ENCODE measurements around the gene SNTB2. TPM values are rescaled to one million over a fixed set of nuclear protein-coding genes. Genes with fewer than 3 reads are reported as not detected.

SNTB2 gene
- total and polyA plus RNA-seq, 2 of the 13 experiments (the other 11 are each of a cell fraction or from before 2014, with no cell fraction given), result 11.5 to 19.2 TPM

DNA sequence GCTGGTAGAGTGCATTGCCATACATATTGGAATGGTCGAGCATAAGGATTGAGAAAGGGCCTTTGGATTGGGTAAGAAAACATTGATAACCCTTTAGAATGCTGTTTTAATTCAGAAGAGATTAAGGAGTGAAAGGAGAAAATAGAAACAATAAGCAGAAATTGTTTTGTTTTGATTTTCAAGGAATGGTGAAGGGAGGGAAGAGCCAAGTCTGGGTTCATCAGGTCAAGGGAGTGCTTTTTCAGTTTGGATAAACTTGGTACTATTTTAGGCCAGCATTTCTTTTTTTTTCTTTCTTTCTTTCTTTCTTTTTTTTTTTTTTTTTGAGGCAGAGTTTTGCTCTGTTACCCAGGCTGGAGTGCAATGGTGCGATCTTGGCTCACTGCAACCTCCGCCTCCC, 50.3 kb downstream of the SNTB2 start (continued):
- TF ChIP-seq ATF6 (CRISPR knock-in tag; conservative IDR thresholded peaks at IDR 0.05) (no peak), SRSF1 (optimal IDR thresholded peaks at IDR 0.05; ENCODE audit: low read depth, low read length) (no peak), HOXA3 (CRISPR knock-in tag; IDR thresholded peaks at IDR 0.05) (no peak), KLF6 (CRISPR knock-in tag; IDR thresholded peaks at IDR 0.05) (no peak), RFX1 (IDR thresholded peaks at IDR 0.05) (no peak), NFKBIZ (CRISPR knock-in tag; IDR thresholded peaks at IDR 0.05) (no peak), PATZ1 (CRISPR knock-in tag; IDR thresholded peaks at IDR 0.05) (no peak), ZMAT3 (CRISPR knock-in tag; conservative IDR thresholded peaks at IDR 0.05) (no peak), CHD2 (IDR thresholded peaks at IDR 0.05; ENCODE audit: low read depth, low read length) (no peak), TCF7 (IDR thresholded peaks at IDR 0.05; ENCODE audit: low read depth) (no peak)
- TF ChIP-seq, protein P1, sequence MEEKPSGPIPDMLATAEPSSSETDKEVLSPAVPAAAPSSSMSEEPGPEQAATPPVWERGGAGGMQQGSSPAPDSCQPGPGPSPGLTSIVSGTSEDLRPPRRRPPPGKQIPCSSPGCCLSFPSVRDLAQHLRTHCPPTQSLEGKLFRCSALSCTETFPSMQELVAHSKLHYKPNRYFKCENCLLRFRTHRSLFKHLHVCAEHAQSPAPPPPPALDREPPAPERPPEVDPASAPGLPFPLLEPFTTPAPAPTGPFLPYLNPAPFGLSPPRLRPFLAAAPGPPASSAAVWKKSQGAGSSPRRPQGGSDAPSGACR (CRISPR knock-in tag; IDR thresholded peaks at IDR 0.05), result no peak
- TF ChIP-seq, protein P2, sequence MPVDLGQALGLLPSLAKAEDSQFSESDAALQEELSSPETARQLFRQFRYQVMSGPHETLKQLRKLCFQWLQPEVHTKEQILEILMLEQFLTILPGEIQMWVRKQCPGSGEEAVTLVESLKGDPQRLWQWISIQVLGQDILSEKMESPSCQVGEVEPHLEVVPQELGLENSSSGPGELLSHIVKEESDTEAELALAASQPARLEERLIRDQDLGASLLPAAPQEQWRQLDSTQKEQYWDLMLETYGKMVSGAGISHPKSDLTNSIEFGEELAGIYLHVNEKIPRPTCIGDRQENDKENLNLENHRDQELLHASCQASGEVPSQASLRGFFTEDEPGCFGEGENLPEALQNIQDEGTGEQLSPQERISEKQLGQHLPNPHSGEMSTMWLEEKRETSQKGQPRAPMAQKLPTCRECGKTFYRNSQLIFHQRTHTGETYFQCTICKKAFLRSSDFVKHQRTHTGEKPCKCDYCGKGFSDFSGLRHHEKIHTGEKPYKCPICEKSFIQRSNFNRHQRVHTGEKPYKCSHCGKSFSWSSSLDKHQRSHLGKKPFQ (CRISPR knock-in tag; IDR thresholded peaks at IDR 0.05; ENCODE audit: insufficient replicate concordance), result no peak
- TF ChIP-seq, protein P3, sequence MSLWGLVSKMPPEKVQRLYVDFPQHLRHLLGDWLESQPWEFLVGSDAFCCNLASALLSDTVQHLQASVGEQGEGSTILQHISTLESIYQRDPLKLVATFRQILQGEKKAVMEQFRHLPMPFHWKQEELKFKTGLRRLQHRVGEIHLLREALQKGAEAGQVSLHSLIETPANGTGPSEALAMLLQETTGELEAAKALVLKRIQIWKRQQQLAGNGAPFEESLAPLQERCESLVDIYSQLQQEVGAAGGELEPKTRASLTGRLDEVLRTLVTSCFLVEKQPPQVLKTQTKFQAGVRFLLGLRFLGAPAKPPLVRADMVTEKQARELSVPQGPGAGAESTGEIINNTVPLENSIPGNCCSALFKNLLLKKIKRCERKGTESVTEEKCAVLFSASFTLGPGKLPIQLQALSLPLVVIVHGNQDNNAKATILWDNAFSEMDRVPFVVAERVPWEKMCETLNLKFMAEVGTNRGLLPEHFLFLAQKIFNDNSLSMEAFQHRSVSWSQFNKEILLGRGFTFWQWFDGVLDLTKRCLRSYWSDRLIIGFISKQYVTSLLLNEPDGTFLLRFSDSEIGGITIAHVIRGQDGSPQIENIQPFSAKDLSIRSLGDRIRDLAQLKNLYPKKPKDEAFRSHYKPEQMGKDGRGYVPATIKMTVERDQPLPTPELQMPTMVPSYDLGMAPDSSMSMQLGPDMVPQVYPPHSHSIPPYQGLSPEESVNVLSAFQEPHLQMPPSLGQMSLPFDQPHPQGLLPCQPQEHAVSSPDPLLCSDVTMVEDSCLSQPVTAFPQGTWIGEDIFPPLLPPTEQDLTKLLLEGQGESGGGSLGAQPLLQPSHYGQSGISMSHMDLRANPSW (CRISPR knock-in tag; IDR thresholded peaks at IDR 0.05; ENCODE audit: borderline replicate concordance), result no peak
